OCI-LY3 (cell line): ENCODE data around the gene TLCD3B.
"Not testable (repeated sequence)": the region's sequence is repeated elsewhere in the genome, so short reads cannot be mapped to it uniquely, and the experiment has no call there.

Experiments used
- EZH2phosphoT487 ChIP-seq: fragments of 200-600 bp; shearing (Covaris generic); IDR thresholded peaks from 2 replicates; pipeline ENCODE4 v1.6.1; 2018; ENCODE audit warnings: antibody characterized with exemption, mixed run types, low read depth
- TF ChIP-seq, protein P1 (sequence below): fragments of 200-600, 300-600 bp; sonication (generic); IDR thresholded peaks from 2 replicates; pipeline ENCODE4 v1.5.1; 2014; ENCODE audit warnings: antibody characterized with exemption, low read length, low read depth

DNA sequence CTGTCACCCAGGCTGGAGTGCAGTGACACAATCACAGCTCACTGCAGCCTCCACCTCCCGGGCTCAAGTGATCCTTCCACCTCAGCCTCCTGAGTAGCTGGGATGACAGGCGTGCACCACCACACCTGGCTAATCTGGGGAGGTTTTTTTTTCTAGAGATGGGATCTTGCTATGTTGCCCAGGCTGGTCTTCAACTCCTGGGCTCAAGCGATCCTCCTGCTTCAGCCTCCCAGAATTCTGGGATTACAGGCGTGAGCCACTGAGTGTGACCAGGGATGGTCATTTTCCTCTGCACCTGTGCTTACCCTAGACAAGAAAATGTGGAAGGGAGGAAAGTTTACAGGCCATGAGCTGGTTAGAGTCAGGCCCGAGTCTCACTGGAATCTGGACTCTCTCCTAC, 9.6 kb upstream of the TLCD3B start:
- TF ChIP-seq, protein P1, sequence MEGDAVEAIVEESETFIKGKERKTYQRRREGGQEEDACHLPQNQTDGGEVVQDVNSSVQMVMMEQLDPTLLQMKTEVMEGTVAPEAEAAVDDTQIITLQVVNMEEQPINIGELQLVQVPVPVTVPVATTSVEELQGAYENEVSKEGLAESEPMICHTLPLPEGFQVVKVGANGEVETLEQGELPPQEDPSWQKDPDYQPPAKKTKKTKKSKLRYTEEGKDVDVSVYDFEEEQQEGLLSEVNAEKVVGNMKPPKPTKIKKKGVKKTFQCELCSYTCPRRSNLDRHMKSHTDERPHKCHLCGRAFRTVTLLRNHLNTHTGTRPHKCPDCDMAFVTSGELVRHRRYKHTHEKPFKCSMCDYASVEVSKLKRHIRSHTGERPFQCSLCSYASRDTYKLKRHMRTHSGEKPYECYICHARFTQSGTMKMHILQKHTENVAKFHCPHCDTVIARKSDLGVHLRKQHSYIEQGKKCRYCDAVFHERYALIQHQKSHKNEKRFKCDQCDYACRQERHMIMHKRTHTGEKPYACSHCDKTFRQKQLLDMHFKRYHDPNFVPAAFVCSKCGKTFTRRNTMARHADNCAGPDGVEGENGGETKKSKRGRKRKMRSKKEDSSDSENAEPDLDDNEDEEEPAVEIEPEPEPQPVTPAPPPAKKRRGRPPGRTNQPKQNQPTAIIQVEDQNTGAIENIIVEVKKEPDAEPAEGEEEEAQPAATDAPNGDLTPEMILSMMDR, result not testable (repeated sequence)
- not testable (repeated sequence) for TF ChIP-seq EZH2phosphoT487
